ENCODE results near the gene FHIP2A.

DNA sequence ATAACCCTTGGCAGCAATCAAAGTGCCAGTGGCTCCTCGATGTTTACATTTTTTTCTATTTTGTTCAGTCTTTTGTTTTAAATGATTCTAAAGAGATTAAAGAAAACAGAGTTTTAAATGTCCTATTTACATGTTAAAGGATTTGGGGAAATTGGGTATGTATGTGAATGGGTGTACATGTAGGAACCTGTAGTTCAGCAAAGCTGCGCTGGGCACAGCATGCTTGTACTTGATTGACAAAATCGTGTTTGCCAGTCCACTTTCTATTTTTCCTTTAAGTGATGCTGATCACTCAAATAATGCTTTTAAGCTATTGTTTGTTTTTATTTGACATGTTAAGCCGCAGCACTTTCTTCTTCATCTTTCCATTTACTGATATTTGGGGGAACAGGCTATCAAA lies 40.9 kb downstream of the FHIP2A start:
- no peak for TF ChIP-seq SMC3 (conservative IDR thresholded peaks at IDR 0.05; ENCODE audit: poor library complexity)
- TF ChIP-seq, protein P1, sequence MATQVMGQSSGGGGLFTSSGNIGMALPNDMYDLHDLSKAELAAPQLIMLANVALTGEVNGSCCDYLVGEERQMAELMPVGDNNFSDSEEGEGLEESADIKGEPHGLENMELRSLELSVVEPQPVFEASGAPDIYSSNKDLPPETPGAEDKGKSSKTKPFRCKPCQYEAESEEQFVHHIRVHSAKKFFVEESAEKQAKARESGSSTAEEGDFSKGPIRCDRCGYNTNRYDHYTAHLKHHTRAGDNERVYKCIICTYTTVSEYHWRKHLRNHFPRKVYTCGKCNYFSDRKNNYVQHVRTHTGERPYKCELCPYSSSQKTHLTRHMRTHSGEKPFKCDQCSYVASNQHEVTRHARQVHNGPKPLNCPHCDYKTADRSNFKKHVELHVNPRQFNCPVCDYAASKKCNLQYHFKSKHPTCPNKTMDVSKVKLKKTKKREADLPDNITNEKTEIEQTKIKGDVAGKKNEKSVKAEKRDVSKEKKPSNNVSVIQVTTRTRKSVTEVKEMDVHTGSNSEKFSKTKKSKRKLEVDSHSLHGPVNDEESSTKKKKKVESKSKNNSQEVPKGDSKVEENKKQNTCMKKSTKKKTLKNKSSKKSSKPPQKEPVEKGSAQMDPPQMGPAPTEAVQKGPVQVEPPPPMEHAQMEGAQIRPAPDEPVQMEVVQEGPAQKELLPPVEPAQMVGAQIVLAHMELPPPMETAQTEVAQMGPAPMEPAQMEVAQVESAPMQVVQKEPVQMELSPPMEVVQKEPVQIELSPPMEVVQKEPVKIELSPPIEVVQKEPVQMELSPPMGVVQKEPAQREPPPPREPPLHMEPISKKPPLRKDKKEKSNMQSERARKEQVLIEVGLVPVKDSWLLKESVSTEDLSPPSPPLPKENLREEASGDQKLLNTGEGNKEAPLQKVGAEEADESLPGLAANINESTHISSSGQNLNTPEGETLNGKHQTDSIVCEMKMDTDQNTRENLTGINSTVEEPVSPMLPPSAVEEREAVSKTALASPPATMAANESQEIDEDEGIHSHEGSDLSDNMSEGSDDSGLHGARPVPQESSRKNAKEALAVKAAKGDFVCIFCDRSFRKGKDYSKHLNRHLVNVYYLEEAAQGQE (IDR thresholded peaks at IDR 0.05; ENCODE audit: borderline replicate concordance): no peak
- TF ChIP-seq, protein P2, sequence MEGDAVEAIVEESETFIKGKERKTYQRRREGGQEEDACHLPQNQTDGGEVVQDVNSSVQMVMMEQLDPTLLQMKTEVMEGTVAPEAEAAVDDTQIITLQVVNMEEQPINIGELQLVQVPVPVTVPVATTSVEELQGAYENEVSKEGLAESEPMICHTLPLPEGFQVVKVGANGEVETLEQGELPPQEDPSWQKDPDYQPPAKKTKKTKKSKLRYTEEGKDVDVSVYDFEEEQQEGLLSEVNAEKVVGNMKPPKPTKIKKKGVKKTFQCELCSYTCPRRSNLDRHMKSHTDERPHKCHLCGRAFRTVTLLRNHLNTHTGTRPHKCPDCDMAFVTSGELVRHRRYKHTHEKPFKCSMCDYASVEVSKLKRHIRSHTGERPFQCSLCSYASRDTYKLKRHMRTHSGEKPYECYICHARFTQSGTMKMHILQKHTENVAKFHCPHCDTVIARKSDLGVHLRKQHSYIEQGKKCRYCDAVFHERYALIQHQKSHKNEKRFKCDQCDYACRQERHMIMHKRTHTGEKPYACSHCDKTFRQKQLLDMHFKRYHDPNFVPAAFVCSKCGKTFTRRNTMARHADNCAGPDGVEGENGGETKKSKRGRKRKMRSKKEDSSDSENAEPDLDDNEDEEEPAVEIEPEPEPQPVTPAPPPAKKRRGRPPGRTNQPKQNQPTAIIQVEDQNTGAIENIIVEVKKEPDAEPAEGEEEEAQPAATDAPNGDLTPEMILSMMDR (IDR thresholded peaks at IDR 0.05; ENCODE audit: poor library complexity, severe bottlenecking): no peak
- TF ChIP-seq RAD21 (conservative IDR thresholded peaks at IDR 0.05): no peak
- TF ChIP-seq EP300 (conservative IDR thresholded peaks at IDR 0.05; ENCODE audit: poor library complexity, severe bottlenecking): no peak
